CD4-positive, alpha-beta T cell treated with Interleukin-21 for 1 hour (primary cell): ENCODE measurements around the gene CCDC33.
"Not testable (repeated sequence)": the region's sequence is repeated elsewhere in the genome, so short reads cannot be mapped to it uniquely, and the experiment has no call there.

ENCODE experiments used
- DNase-seq: peaks from one replicate; pipeline ENCODE4 v3.0.0-alpha.2; 2020

CCDC33 gene

GRCh38 chr15:74338676-74339075 is 102.5 kb downstream of the CCDC33 start:
- no peak for DNase-seq

- DNase-seq = no peak
These were observed 103.2 kb downstream of the CCDC33 start for GRCh38 chr15:74339371-74339770.

- DNase-seq = no peak
These were observed 104.0 kb downstream of the CCDC33 start for GRCh38 chr15:74340150-74340549.

- DNase-seq = no peak
These were observed 107.1 kb downstream of the CCDC33 start for GRCh38 chr15:74343127-74343796.

DNA sequence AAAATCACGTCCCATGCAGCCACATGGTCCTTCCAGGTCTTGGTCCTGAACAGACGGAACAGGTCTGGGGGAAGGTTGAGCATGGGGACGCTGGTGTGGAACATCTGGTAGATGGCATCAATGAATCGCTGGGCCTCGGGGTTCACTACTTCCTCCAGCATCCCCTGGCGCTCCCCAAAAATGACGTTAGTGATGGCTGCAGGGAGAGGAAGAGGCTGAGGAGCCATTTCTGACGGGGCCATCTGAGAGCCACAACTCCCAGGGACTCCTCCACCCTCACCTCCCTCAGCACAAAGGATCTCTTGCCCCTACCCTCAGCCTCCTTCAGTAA is 107.6 kb downstream of the CCDC33 start:
- DNase-seq = no peak

- no peak for DNase-seq
These were observed 108.9 kb downstream of the CCDC33 start for GRCh38 chr15:74345051-74345450.

GRCh38 chr15:74347757-74348250 is 111.7 kb downstream of the CCDC33 start:
- DNase-seq = no peak

DNA sequence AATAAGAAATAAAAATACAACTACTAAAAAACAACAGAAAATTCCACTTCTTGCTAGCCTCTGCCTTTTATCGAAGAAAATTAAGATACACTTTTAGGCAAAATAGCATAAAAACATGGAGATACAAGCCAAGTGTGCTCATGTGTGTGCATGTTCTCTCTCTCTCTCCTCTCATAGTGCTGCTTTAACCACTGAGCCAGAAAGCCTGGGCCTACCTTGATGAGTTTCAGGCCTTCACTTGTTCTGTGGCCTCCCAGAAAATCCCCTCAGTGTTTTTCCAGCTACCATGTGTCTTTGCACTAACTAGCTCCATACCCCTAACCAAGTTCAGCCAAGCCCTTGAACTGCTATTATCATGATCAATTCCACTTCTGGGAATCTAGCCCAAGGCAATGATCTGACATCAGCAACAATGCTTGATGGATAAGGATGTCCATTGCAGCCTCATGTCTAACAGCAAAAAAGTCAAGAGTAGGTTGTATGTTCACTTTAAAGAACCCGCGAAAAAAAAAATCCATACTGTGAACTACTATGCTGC is 113.2 kb downstream of the CCDC33 start:
- no peak for DNase-seq

DNA sequence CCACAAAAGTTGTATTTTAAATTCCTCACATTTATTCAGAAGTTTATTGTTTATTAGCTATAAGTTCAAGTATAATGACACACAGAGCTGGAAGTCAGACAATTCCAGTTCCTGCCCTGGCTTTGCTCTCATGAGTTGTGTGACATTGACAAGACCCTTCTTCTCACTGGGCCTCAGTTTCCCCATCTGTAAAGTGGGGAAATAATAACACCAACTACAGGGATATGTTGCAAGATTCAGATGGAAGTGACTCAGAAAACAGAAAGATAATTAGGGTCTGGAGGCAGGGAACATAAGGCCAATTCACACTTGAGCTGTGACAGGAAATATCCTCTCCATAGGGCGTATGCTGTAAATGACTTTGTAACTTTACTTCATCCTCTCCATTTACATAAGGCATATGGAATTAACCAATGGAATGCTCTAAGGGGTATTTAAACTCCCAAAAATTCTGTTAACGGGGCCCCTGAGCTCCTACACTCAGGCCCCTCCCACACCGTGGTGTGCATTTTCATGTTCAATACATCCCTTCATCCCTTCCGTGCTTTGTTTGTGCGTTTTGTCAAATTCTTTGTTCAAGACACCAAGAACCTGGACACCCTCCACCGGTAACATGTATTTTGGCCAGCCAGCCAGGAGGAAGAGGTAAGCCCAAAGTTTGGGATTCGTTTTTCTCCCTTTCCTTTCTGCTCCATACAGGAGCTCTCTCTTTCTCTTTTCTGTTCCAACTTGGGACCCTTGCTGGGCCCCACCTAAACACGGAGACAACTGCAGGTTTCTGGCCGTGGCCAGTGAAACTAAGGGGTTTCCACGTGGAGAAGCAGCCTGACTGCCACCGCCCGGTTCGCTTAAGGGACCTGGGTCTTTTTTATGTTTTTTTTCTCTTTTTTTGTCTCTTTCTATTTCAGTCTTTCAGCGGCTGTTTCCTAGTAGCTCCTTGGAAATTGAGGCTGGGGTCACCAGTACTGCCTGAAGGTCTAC is 114.5 kb downstream of the CCDC33 start:
- DNase-seq = no peak

DNA sequence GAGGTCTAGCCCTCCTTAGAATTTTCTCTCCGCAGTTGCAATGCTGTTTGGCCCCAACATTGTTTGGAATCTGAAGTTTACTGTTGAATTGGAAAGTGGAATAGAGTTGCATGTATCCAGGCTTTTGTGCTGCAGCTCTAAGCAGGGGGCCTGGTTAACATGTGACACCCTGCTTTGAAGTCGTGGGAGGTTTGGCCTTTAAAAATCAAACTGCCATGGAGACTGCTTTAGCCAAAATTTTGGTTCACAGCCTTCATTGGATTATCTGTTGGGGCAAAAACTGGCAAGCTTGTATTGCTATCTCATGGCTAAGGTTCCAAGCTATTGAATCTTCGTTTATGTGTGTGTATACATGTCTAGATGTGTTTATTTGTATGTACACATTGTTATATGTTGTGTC is 115.5 kb downstream of the CCDC33 start:
- DNase-seq = no peak

DNA sequence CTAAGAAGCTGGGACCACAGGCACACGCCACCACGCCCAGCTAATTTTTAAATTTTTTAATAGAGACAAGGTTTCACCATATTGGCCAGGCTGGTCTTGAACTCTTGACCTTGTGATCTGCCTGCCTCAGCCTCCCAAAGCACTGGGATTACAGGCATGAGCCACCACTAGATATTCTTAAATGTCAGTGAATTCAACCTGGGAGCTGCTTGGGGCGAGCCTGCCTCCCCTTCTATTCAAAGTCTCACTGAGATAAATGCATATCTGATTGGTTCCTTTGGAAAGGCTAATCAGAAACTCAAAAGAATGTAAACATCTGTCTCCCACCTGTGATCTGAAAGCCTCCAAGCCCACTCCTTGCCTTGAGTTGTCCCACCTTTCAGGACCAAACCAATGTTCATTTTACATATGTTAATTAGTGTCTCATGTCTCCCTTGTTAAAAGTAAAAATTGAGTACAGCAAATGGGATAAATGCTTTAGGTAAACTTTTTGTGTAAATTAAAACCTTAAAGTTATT is 116.3 kb downstream of the CCDC33 start:
- no peak for DNase-seq

GRCh38 chr15:74353992-74354391 is 117.9 kb downstream of the CCDC33 start:
- DNase-seq = not testable (repeated sequence)

DNA sequence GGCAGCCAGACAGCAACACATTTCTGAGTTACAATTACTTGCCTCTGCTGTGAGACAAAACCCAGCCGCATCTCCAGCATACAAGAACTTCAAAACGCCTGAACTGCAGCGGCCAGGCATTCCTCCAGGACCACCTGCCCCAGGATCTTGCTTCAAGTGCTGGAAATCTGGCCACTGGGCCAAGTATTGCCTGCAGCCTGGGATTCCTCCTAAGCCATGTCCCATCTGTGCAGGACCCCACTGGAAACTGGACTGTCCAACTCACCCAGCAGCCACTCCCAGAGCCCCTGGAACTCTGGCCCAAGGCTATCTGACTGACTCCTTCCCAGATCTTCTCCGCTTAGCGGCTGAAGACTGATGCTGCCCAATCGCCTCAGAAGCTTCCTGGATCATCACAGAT is 119.9 kb downstream of the CCDC33 start:
- DNase-seq = not testable (repeated sequence)

DNA sequence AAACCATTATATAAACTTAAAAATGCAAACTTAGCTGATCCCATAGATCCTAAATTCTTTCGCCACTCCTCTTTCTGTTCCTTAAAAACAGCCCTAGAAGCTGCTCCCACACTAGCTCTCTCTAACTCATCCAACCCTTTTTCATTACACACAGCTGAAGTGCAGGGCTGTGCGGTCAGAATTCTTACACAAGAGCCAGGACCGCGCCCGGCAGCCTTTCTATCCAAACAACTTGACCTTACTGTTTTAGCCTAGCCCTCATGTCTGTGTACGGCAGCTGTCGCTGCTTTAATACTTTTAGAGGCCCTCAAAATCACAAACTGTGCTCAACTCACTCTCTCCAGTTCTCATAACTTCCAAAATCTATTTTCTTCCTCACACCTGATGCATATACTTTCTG is 121.4 kb downstream of the CCDC33 start:
- DNase-seq = not testable (repeated sequence)

DNA sequence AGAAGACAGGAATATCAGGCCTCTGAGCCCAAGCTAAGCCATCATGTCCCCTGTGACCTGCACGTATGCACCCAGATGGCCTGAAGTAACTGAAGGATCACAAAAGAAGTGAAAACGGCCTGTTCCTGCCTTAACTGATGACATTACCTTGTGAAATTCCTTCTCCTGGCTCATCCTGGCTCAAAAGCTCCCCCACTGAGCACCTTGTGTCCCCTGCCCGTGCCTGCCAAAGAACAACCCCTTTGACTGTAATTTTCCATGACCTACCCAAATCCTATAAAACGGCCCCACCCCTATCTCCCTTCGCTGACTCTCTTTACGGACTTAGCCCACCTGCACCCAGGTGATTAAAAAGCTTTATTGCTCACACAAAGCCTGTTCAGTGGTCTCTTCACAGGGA is 123.2 kb downstream of the CCDC33 start:
- DNase-seq = not testable (repeated sequence)

GRCh38 chr15:74360855-74361254 is 124.7 kb downstream of the CCDC33 start:
- not testable (repeated sequence) for DNase-seq

GRCh38 chr15:74362482-74362881 is 126.4 kb downstream of the CCDC33 start:
- no peak for DNase-seq

DNA sequence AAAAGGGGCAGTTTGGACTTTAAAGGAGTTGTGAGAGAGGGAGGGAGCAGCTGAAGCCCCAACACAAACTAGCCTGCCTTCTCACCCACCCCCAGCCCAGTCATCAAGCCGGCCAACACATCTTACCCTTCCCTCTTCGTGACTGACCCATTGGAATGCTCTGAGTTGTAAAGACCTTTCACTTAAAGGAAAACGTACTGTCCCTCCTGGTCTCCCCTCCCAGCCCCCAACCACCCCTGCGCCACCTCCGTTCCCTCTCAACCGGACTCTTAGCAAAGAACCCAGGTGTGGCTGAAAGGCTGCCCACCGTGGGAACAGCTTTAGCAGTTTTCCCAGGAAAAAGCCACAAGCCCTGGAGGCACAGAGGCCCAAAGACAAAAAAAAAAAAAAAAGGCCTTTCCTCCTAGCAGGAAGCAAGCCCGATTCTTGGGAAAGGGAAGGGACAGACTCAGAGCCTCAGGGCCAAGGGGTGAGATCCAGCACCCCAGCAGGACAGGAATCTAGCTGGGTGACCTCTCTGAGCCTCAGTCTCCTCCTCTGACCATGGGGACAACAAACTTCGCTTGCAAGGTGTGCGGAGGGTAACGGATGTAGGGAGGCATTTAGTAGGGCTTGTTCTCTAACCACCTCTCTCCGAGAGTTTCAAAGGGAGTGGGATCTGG is 128.9 kb downstream of the CCDC33 start:
- no peak for DNase-seq

GRCh38 chr15:74365598-74366445 is 129.7 kb downstream of the CCDC33 start:
- no peak for DNase-seq

- no peak for DNase-seq
These were observed 131.2 kb downstream of the CCDC33 start, which contains the start of gene CYP11A1 for GRCh38 chr15:74367296-74367854. CYP11A1 (minus strand) TSS chr15:74367646; CDS start chr15:74367585, 61 bp downstream.

DNA sequence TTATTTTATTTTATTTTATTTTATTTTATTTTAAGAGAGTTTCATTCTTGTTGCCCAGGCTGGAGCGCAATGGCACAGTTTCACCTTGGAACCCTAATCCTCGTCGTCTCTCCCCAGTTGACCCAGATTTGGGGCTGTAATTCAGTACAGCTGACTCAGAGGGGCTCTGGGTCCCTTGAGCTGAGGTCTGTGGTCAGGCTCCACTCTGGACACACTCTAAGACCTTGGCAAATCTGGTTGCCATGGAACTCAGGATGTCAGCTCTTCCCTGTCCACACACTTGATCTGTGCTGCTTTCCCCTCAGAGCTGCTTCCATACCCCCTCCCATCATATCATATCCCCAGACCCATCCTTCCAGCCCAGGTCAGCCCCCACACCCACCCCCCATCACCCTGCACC is 132.0 kb downstream of the CCDC33 start:
- no peak for DNase-seq
